OCI-LY7 (cell line): ENCODE results near the gene LDLRAD2. TPM values are rescaled to one million over a fixed set of nuclear protein-coding genes. Genes with fewer than 3 reads are reported as not detected.

Source experiments
- BruUV-seq: library from RNA; stranded (reverse); fragments of 400-500 nt; replicated peaks from 2 replicates; lab custom pipeline; 2021; lab: Mats Ljungman, UMichigan
- CTCF ChIA-PET: fragments of 300-600 bp; sonication (Branson Sonifier 250); formaldehyde crosslinking; loops from one replicate; lab custom pipeline; 2022; ENCODE audit warnings: antibody characterized with exemption; ENCODE audit not compliant: unreplicated experiment; lab: Charles Lee
- POLR2A ChIA-PET: fragments of 300-600 bp; sonication (Branson Sonifier 250); formaldehyde crosslinking; loops from one replicate; lab custom pipeline; 2022; ENCODE audit warnings: antibody characterized with exemption; lab: Charles Lee
- DNase-seq: peaks from one replicate; pipeline ENCODE4 v3.0.0-alpha.2; 2015; ENCODE audit warnings: low spot score
- H2AFZ ChIP-seq: fragments of 200-600 bp; sonication (generic), shearing (Covaris generic); 2 replicates; pipeline ENCODE4 v1.6.1; 2014; ENCODE audit warnings: mild to moderate bottlenecking, antibody characterized with exemption, low read length, moderate library complexity
- H3K27ac ChIP-seq: fragments of 200-600 bp; sonication (generic); 2 replicates; pipeline ENCODE4 v1.5.1; 2014; ENCODE audit warnings: mixed run types, low read depth, mild to moderate bottlenecking, moderate library complexity, low read length, inconsistent platforms; ENCODE audit not compliant: poor library complexity, severe bottlenecking
- H3K36me3 ChIP-seq: fragments of 200-600 bp; sonication (generic); 2 replicates; pipeline ENCODE4 v1.6.1; 2014; ENCODE audit warnings: mild to moderate bottlenecking, antibody characterized with exemption, low read length, moderate library complexity, mixed read lengths; ENCODE audit not compliant: insufficient read depth
- H3K4me1 ChIP-seq: fragments of 200-600 bp; sonication (generic); 2 replicates; pipeline ENCODE4 v1.5.1; 2014; ENCODE audit warnings: mild to moderate bottlenecking, low read length; ENCODE audit not compliant: insufficient read depth, poor library complexity, severe bottlenecking
- H3K4me2 ChIP-seq: fragments of 200-600 bp; sonication (generic); 2 replicates; pipeline ENCODE4 v1.6.1; 2014; ENCODE audit warnings: mild to moderate bottlenecking, low read length
- H3K4me3 ChIP-seq: fragments of 200-600 bp; sonication (generic); 2 replicates; pipeline ENCODE4 v1.5.1; 2014; ENCODE audit warnings: mild to moderate bottlenecking, low read depth, low read length; ENCODE audit not compliant: poor library complexity, severe bottlenecking
- H3K79me2 ChIP-seq: fragments of 200-600 bp; sonication (generic); 2 replicates; pipeline ENCODE4 v1.6.1; 2016; ENCODE audit warnings: low read depth, mild to moderate bottlenecking, low read length, moderate library complexity, mixed read lengths; ENCODE audit not compliant: insufficient read depth
- H3K9me2 ChIP-seq: fragments of 200-600 bp; sonication (generic); 2 replicates; pipeline ENCODE4 v1.6.1; 2016; ENCODE audit warnings: mild to moderate bottlenecking, low read length, mixed read lengths; ENCODE audit not compliant: insufficient read depth
- H3K9me3 ChIP-seq: fragments of 200-600 bp; sonication (generic); 2 replicates; pipeline ENCODE4 v1.6.1; 2014; ENCODE audit warnings: mild to moderate bottlenecking, mixed run types, low read length, mixed read lengths
- H4K20me1 ChIP-seq: fragments of 200-600 bp; sonication (generic); 2 replicates; pipeline ENCODE4 v1.6.1; 2014; ENCODE audit warnings: mild to moderate bottlenecking, antibody characterized with exemption, low read length, moderate library complexity, mixed read lengths; ENCODE audit not compliant: insufficient read depth
- EZH2phosphoT487 ChIP-seq: fragments of 200-600 bp; sonication (generic); IDR thresholded peaks from 2 replicates; pipeline ENCODE4 v1.6.1; 2018; ENCODE audit warnings: low read depth, borderline replicate concordance, mild to moderate bottlenecking, mixed run types, antibody characterized with exemption, low read length, moderate library complexity, mixed read lengths
- intact Hi-C: fragments of 100-400 bp; cut with micrococcal nuclease; formaldehyde crosslinking; loops from one replicate; pipeline ENCODE4 v1.10.0; 2022; ENCODE audit not compliant: unreplicated experiment
- total RNA-seq, 2 experiments: library from RNA; depleted of rRNA in 1 of 2; stranded (reverse); fragments of >200 nt in 1 of 2; shearing (Covaris generic) in 1 of 2; gene quantifications; 2 replicates each; pipeline ENCODE4 v1.2.3, GENCODE V29; 2014 to 2022
- TF ChIP-seq, protein P1 (sequence below): fragments of 200-600 bp; sonication (generic); conservative IDR thresholded peaks from 2 replicates; pipeline ENCODE4 v1.5.1; 2014; ENCODE audit warnings: mild to moderate bottlenecking, antibody characterized with exemption, low read length, moderate library complexity, mixed read lengths

The LDLRAD2 gene
- total RNA-seq, 2 experiments from 2014 or later, result not detected

DNA sequence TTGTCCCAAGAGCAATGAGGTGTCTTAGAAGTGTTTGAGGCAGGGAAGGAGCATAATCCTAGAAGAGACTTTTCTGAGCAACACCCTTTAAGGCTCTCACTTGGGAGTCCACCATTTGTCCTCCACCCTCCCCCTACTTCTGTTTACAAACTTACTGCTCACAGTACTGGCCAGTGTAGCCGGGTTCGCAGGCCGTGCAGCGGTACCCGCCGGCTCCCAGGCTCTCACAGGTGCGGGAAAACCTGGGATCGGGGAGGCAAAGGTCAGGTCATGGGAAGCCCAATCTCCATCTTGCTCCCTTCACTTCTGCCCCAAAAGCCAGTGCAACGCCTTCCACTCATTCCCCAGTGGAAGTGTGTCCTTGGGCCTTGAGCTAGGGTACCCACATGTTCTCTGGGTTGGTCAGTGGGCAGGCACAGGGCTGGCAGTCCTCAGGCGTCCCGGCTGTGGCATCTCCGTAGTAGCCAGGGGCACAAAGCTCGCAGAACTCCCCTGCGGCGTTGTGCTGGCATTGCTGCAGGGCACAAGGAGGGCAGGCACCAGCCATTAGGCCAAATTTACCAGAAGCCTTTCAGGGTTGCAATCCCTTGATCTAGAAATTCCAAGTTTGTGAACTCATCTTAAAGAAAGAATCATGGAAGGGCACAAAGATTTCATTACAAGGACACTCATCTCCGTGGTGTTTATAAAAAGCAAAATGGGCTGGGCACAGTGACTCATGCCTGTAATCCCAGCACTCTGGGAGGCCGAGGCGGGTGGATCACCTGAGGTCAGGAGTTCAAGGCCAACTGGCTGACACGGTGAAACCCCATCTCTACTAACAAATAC, 49.8 kb downstream of the LDLRAD2 start:
- intact Hi-C loops, result no loop called here
- H3K4me2 ChIP-seq, result no peak overlapping the region
- peaks cover 18% of the 10 kb centered on the region for H3K4me1 ChIP-seq
- no TSS peak for BruUV-seq
- ChIA-PET CTCF (no interaction called here), POLR2A (no interaction called here)
- no peaks in the 10 kb centered on the region for H3K36me3 ChIP-seq
- no peaks in the 10 kb centered on the region for H4K20me1 ChIP-seq
- H3K27ac ChIP-seq, result no peak overlapping the region
- no peak overlapping the region for H2AFZ ChIP-seq
- no peaks in the 10 kb centered on the region for H3K79me2 ChIP-seq
- TF ChIP-seq EZH2phosphoT487, result no peak
- TF ChIP-seq, protein P1, sequence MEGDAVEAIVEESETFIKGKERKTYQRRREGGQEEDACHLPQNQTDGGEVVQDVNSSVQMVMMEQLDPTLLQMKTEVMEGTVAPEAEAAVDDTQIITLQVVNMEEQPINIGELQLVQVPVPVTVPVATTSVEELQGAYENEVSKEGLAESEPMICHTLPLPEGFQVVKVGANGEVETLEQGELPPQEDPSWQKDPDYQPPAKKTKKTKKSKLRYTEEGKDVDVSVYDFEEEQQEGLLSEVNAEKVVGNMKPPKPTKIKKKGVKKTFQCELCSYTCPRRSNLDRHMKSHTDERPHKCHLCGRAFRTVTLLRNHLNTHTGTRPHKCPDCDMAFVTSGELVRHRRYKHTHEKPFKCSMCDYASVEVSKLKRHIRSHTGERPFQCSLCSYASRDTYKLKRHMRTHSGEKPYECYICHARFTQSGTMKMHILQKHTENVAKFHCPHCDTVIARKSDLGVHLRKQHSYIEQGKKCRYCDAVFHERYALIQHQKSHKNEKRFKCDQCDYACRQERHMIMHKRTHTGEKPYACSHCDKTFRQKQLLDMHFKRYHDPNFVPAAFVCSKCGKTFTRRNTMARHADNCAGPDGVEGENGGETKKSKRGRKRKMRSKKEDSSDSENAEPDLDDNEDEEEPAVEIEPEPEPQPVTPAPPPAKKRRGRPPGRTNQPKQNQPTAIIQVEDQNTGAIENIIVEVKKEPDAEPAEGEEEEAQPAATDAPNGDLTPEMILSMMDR, result no peak
- H3K4me3 ChIP-seq, result no peak overlapping the region
- peaks cover 7% of the 10 kb centered on the region; the same call in 1 of the 2 replicates for H3K9me3 ChIP-seq
- DNase-seq, result no peak
- H3K9me2 ChIP-seq, result no peaks in the 10 kb centered on the region

DNA sequence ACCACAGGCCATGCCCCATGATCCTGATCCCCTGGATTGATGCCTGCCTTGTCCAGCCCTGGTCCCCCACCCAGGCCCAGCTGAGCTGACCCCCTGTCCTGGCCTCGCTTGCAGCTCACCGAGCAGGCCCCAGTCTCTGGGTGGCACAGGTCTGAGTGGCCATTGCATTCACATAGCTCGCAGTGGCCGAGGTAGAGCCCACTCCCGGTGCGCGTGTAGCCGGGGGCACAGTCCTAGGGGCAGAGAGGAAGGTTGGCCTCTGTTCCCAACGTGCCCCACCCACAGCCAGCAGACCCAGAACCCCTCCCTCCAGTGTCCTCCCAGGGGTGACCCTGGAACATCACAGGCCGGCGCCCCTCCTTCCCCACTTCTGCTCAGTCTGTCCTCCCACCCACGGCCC, 51.9 kb downstream of the LDLRAD2 start:
- H3K9me3 ChIP-seq, result peaks cover 7% of the 10 kb centered on the region; the same call in 1 of the 2 replicates
- CTCF ChIA-PET, result no interaction called here
- no peaks in the 10 kb centered on the region for H3K36me3 ChIP-seq
- no peak overlapping the region for H3K4me3 ChIP-seq
- POLR2A ChIA-PET, result no interaction called here
- no TSS peak for BruUV-seq
- no peaks in the 10 kb centered on the region for H3K9me2 ChIP-seq
- H3K27ac ChIP-seq, result no peak overlapping the region
- TF ChIP-seq, protein P1, result no peak
- no peak for TF ChIP-seq EZH2phosphoT487
- intact Hi-C loops, result no loop called here
- no peak overlapping the region for H3K4me2 ChIP-seq
- H4K20me1 ChIP-seq, result no peaks in the 10 kb centered on the region
- H2AFZ ChIP-seq, result no peak overlapping the region
- no peak for DNase-seq
- no peaks in the 10 kb centered on the region for H3K79me2 ChIP-seq
- peaks cover 29% of the 10 kb centered on the region for H3K4me1 ChIP-seq

DNA sequence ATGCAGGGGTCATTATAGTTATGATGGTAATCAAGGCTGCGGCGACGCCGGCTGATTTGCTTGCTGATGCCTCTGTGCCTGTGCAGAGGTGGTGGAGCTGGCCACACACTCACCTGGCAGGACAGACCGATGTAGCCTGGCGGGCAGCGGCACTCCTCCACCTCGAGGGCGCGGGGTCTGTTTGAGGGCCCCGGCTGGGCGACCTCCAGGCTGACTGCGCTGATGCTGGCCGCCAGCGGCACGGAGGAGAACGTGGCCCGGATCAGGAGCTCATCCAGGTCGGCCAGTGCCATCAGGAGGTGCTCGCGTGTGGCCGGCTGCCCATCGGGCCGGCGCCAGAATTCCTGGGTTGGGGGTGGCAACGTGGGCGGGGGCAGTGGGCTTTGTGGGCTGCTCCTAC, 52.7 kb downstream of the LDLRAD2 start:
- Histone ChIP-seq H3K36me3 (no peaks in the 10 kb centered on the region), H2AFZ (no peak overlapping the region), H3K4me1 (peaks cover 29% of the 10 kb centered on the region), H3K4me2 (no peak overlapping the region), H3K27ac (no peak overlapping the region), H3K9me2 (no peaks in the 10 kb centered on the region), H3K9me3 (peaks cover 7% of the 10 kb centered on the region; the same call in 1 of the 2 replicates), H4K20me1 (no peaks in the 10 kb centered on the region), H3K79me2 (no peaks in the 10 kb centered on the region), H3K4me3 (no peak overlapping the region)
- intact Hi-C loops, result no loop called here
- BruUV-seq, result no TSS peak
- POLR2A ChIA-PET, result no interaction called here
- CTCF ChIA-PET, result interaction anchor here (1.0 kb wide), 1 partner anchor 11 kb away, joined by 3 read pairs; no protein-coding TSS in a partner anchor
- TF ChIP-seq EZH2phosphoT487, result no peak
- TF ChIP-seq, protein P1, result no peak
- no peak for DNase-seq
